Measurements from ENCODE around the gene TUBD1. TPM values are rescaled to one million over a fixed set of nuclear protein-coding genes. Genes with fewer than 3 reads are reported as not detected.
"Not testable (repeated sequence)": the region's sequence is repeated elsewhere in the genome, so short reads cannot be mapped to it uniquely, and the experiment has no call there.

TUBD1 gene, protein sequence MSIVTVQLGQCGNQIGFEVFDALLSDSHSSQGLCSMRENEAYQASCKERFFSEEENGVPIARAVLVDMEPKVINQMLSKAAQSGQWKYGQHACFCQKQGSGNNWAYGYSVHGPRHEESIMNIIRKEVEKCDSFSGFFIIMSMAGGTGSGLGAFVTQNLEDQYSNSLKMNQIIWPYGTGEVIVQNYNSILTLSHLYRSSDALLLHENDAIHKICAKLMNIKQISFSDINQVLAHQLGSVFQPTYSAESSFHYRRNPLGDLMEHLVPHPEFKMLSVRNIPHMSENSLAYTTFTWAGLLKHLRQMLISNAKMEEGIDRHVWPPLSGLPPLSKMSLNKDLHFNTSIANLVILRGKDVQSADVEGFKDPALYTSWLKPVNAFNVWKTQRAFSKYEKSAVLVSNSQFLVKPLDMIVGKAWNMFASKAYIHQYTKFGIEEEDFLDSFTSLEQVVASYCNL
- 5.2 TPM for polyA plus RNA-seq (2013, experiment 1 of 2; ENCODE audit: insufficient read length)
- 5.9 TPM for polyA plus RNA-seq (2013, experiment 2 of 2; ENCODE audit: insufficient read length)

DNA sequence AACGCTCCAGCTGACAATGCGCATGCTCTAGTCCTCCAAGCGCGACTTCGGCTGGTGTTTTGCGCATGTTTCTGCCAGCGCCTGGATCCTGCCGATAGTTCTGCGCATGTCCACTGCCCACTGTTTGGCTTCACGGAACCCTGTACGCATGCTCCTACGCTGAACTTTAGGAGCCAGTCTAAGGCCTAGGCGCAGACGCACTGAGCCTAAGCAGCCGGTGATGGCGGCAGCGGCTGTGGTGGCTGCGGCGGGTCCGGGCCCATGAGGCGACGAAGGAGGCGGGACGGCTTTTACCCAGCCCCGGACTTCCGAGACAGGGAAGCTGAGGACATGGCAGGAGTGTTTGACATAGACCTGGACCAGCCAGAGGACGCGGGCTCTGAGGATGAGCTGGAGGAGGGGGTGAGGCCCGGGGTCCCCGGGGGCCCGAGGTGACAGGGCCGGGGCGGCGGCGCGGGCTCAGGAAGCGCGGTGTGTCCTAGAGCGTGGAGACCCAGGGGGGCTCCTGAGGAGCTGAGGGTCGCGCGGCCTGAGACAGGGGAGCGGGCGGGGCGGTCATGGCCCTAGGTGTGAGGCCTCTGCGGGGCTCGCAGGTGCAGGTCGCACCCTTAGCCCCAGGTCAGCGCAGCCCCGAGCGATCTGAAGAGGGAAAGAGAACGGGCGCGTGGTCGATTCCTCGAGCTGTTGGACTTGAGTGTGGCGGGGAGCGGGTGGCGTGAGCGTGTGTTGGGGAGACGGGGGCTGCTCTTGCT lies at the start of gene TUBD1, which contains the start of gene RPS6KB1:
Gene TUBD1 (minus strand): TSS at position 20 of the 752 bp plus-strand sequence. CDS start 1,941 bp downstream, outside the sequence.
Gene RPS6KB1 (plus strand): TSS at position 198 of the 752 bp plus-strand sequence. CDS start 64 bp downstream, at position 262.
- peak; percentile 99 for DNase-seq

DNA sequence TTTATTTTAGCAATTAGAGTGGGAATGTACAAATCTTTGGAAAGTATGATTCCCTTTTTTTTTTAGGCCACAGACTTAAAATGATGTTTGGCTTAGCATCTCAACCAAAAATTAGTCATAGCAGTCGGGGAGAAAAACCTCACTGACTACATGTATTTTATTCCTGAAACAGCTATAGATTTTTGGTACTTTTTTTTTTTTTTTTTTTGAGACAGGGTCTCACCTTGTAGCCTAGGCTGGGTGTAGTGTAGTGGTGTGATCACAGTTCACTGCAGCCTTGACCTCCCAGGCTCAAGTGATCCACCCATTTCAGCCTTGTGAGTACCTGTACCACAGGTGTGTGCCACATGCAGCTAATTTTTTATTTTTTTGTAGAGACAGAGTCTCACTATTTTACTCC lies 48.4 kb upstream of the TUBD1 start:
- no peak for DNase-seq

DNA sequence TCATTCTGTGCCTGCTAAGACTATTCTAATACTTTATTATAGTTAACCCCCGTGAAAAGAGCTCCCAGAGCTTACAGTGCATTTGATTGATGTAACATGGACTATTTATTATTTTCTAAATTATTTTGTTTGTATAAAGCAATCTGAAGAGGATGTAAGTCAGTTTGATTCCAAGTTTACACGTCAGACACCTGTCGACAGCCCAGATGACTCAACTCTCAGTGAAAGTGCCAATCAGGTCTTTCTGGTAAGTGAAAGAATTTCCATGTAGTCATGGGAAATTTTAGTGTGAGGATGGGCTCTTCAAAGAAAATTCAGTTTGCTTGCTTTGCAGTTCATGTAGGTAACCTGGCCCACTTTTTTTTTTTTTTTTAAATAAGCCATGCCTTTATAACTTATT lies 48.0 kb upstream of the TUBD1 start:
- DNase-seq: not testable (repeated sequence)

DNA sequence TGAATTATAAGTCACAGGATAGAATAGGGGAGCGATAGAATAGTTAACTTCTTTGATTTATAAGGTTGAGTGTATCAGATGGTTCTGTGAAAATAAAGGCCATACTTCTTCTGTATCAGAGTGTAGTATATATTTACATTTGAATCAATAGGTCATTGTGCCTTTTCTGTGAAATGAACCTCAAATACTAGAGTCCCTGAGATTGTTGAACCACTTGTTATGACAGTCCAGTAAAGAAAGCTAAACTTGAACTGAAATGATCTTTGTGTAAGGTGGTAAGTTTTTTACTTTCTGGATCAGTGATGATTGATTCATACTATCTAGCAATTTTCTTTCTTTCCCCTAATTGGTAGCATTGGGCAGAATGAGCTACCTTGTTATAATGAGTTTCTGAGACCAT lies 40.6 kb upstream of the TUBD1 start:
- not testable (repeated sequence) for DNase-seq

DNA sequence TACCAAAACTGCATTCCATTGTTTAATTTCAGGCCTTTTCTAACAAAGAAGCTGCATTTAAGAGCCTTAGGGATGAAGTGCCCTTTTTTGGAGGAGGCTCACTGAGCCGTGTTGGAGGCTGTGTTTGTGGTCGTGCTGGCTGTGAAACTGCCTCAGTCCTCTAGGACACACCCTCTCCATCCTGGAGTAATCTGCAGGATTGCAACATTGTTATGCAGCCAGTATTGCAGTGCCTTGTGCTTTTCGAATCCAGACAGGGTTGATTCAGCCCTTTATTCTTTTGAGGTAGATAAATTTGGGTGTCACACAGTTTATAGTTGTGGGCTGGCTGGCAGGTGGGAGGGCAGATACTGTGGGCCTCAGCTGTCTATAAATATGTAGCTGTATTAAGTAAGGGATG lies 38.0 kb upstream of the TUBD1 start:
- peak; percentile 3 for DNase-seq

DNA sequence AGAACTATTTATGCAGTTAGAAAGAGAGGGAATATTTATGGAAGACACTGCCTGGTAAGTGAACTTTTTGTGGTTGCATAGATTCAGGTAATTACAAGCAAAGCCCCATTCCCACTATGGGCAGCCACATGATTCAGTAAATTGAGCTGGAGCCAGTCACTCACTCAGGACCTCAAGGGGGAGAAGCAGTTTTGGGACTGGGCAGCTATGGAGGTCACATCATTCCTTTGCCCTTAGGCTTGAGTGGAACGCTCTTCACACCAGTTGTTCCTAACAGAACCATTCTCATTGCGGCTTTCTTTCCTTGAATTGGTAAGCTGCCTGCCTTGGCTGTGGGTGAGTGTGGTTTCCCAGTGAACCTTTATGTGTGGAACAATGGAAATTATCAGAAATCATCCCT lies 37.4 kb upstream of the TUBD1 start:
- not testable (repeated sequence) for DNase-seq

DNA sequence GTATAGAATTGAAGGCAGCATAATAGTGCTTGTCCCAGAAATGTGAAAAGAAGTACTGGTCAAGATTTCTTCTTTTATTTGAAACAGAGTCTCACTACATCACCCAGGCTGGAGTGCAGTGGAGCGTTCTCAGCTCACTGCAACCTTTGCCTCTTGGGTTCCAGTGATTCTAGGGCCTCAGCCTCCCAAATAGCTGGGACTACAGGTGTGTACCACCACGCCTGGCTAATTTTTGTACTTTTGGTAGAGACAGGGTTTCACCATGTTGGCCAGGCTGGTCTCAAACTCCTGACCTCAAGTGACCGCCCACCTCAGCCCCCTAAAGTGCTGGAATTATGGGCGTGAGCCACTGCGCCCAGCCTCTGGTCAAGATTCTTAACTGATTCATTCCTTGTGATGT lies 27.9 kb upstream of the TUBD1 start:
- not testable (repeated sequence) for DNase-seq

DNA sequence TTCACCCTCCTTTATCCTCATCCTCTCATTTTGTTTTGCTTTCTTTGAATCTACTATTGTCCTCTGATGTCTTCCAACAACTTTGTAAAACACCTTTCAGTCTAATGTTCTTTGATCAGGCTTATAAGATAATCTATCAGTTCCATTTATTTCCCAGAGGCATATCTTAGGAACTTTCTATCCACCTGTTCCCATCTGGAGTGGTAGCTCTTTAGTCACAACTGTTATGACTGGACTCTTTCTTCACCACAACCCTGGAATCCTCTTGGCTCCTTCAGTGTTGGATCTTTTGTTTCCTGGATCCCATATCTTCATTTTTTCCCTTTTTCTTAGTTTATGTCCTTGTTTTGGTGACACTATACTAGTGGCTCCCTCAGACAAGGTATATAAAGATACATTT lies 23.7 kb upstream of the TUBD1 start:
- no peak for DNase-seq

DNA sequence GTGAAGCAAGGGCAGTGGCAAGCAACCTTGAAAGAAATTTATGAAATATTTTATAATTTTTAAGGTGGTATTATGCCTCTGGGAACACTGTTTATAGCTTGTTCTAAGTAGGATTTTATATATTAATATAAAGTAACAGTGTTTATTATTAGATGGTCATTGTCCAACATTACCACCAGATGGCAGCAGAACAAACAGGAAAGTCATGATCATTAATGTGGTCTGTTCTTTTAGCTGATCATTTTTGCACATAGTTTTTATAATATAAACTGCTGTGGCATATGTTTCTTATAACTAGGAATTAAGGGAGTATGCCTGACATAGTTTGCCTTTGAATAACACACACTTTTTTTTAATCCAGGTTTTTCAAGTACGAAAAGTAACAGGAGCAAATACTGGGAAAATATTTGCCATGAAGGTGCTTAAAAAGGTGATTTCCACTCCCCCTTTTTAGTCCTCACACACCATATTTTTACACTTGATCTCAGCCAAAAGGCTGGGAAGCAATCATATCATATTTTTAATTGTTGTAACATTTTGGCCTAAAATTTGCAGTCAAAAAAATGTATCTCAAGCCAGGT lies 21.6 kb upstream of the TUBD1 start:
- DNase-seq: peak; percentile 58

DNA sequence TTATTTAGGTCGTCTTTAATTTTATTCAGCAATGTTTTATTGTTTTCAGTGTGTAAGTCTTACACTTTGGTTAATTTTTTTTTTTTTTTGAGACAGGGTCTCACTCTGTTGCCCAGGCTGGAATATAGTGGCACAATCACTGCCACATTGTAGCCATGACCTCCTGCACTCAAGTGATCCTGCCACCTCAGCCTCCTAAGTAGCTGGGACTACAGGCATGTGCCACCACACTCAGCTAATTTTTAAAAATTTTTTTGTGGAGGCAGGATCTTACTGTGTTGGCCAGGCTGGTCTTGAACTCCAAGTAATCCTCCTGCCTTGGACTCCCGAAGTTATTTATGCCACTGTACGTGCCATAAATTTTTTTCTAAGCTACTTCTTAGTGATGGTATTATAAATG lies 14.7 kb upstream of the TUBD1 start:
- no peak for DNase-seq

DNA sequence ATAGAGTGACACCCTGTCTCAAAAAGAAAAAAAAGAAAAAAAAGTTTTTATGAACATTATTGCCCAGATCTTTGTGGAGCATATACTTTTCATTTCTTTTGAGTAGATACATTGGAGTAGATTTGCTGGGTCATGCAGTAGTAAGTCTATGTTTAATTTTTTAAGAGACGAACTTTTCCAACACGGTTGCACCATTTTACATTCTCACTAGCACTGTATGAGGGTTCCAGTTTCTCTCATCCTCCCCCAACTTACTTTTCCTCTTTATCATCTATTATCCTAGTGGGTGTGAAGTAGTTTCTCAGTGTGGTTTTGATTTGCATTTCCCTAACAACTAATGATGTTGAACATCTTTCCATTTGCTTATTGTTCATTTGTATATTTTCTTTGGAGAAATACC lies 10.7 kb upstream of the TUBD1 start:
- no peak for DNase-seq

DNA sequence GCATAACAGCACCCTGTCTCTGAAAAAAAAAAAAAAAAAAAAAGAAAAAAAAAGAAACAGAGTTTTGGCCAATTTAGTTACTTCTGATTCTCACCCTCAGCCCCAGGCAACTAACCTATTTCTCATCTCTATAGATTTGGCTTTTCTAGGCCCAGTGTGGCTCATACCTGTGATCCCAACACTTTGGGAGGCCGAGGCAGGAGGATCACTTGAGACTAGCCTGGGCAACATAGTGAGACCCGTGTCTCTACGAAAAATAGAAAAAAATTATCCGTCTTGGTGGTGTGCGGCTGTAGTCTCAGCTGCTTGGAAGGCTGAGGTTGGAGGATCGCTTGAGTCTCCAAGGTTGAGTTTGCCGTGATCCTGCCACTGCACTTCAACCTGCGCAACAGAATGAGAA lies 8.9 kb upstream of the TUBD1 start:
- no peak for DNase-seq

DNA sequence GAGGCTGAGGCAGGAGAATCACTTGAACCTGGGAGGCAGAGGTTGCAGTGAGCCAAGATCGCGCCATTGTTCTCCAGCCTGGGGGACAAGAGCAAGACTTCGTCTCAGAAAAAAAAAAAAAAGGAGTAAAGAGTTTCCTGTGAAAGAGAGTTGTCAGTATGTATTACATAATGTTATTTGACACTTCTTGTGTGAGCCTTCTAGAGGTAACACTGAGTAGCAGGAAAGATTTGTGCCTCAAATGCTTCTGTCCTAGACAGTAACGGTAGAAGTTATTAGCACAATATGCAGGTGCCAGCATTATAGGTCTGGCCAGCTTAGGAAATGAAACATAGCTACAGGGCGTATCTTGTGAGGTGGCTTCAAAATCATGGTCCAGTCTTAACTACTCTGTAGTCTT lies 6.4 kb upstream of the TUBD1 start:
- DNase-seq: no peak

DNA sequence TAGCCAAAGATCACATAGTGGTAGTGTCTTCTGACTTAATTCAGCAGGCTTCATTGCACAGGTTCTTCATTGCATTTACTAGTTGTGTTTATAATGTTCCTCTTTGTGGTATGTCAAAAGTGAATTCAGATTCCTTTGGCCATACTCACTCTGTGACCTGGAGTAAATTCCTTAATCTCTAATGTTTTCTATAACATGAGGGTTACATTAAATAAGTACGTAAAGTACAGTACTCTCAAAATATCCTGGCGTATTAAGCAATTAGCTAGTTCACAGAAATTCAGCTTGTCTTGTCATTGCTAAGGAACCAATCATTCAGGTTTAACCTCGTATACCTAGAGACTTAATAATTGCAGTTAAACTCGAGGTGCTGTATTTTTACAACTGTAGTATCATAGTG lies 4.3 kb upstream of the TUBD1 start:
- peak; percentile 5 for DNase-seq

DNA sequence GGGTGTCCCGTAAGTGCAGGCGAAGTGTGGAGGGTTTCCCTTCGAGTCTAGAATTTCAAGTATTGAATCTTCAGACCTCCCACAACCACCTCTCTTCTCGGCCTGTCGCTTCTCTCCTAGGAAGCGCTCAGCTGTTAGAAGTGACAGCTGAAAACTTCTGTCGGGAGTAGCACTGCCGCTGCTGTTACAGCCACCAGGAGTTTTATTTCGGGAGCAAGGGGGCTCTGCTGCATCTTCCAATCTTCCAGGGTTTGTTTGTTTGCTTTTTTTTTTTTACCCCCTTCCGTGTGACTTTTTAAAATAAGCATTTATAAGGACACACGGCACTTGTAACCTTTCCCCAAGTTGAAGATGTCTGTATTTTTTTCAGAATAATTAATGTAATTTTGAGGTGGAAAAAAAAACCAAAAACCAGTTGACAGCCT lies 945 bp upstream of the TUBD1 start:
- DNase-seq: peak; percentile 6

DNA sequence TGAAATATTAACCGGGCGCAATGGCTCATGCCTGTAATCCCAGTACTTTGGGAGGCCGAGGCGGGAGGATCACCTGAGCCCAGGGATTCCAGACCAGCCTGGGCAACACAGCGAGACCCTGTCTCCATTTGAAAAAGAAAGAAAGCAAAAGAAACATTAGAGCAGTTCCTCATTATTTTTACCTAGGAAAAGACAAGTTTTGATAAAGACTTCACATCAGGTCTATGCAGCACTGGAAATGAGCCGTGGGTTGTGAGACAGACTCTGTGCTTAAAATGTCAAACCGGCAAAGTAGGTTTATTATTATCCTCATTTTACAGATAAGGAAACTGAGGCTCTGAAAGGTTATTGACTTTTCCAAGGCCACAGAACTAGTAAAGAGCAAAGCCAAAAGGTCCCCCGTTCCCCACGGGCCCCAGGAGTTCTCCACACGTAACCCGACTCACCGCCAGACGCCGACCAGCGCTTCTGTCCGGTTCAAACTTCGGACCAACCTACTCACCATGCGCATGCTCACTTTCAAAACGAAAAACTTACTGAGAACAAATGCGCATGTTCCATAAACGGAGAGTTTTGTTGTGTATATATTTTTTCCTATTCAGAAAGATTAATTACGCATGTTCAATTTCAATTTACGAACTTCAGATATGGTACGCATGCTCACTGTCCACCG lies 356 bp downstream of the TUBD1 start:
- no peak for DNase-seq

DNA sequence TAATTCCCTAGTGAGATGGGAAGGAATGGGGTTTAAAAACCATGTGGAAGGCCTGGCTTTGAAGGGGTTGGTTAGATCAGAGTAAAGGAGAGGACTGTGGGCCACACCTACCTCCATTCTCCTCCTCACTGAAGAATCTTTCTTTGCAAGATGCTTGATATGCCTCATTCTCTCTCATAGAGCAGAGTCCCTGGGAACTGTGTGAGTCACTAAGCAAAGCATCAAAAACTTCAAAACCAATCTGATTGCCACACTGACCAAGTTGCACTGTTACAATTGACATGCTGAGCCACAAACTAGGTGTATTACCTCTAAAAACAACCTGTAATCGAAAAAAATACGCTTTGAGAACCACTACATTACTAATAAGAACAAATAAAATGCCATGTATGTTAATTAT lies 2.0 kb downstream of the TUBD1 start:
- DNase-seq: peak; percentile 16

DNA sequence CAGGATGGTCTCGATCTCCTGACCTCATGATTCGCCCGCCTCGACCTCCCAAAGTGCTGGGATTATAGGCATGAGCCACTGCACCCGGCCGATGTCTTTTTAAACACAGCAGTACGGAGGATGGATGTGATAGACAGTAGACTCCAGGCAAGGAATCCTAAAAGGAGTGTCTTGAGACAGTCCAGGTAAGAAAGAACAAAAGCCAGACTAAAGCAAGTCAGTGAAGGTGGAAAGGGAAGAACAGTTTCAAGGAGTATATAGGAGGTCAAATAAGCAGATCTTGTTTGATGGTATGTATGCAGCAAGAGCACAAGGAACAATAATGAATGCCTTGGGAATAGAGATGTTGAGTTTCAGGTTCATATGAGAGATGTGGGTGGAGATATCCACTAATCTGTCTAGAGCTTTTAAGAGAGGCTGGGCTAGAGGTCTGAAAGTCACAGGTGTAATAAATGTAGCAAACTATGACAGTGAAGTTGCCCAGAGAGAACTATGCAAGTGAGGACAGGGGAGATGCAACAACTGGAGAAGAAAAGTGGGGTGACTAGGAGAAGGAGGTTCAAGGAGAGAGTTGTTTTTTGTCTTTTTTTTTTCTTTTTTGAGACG lies 4.5 kb downstream of the TUBD1 start:
- DNase-seq: no peak

DNA sequence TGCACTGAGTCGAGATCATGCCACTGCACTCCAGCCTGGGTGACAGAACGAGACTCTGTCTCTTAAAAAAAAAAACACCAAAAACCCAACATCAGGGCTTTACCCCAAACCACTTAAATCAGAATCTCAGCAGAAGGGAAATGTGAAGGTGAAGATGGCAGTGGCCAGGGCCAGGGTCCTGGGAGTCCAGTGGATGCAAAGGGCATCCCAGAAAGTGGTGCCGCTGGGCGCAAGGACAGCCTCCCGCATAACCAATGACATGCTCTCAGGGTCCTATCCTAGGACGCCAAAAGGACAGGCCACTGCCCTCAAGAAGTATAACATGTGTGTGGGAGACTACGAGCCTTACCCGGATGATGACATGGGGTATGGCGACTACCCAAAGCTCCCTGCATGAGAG lies 7.9 kb downstream of the TUBD1 start:
- DNase-seq: no peak

DNA sequence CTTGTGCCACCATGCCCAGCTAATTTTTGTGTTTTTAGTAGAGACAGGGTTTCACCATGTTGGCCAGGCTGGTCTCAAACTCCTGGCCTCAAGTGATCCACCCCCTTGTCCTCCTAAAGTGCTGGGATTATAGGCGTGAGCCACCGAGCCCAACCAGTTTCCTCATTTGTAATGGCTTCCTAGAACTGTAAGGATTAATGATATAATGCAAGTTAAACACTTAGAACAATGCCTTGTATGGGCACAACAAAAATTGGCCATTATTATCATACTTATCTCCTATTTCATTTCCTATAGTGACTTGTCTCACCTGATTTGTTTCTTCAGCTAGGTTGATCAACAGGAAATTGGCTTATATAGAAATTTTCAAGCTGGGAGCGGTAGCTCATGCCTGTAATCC lies 14.1 kb downstream of the TUBD1 start:
- DNase-seq: no peak

DNA sequence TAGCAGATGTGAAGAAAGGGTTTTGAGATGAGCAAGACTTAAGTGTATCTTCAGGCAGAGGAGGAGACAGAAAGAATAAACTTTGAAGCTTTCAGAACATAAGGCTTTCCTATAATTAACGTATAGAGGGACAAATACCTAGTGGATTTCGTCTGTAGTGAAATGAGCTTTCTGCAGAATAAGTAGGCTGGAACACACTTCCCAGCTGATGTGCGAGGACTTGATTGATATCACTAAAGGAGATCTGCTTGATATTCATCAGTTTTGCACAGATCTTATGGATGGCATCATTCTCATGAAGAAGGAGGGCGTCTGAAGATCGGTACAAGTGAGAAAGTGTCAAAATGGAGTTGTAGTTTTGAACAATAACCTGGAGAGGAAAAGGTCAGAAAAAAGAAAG lies 14.8 kb downstream of the TUBD1 start:
- no peak for DNase-seq

DNA sequence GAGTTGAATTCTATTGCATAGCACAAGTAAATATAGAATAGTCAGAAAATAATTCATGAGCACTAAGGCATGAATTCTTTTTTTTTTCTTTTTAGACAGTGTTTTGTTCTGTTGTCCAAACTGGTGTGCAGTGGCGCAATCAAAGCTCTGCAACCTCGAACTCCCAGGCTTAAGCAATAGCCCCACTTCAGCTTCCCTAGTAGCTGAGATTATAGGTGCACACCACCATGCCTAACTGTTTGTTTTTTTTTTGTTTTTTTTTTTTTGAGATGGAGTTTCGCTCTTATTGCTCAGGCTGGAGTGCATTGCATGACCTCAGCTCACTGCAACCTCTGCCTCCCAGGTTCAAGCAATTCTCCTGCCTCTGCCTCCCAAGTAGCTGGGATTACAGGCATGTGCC lies 16.6 kb downstream of the TUBD1 start:
- DNase-seq: no peak
